Measurements from ENCODE around the gene SLC25A25.

SLC25A25 gene

DNA sequence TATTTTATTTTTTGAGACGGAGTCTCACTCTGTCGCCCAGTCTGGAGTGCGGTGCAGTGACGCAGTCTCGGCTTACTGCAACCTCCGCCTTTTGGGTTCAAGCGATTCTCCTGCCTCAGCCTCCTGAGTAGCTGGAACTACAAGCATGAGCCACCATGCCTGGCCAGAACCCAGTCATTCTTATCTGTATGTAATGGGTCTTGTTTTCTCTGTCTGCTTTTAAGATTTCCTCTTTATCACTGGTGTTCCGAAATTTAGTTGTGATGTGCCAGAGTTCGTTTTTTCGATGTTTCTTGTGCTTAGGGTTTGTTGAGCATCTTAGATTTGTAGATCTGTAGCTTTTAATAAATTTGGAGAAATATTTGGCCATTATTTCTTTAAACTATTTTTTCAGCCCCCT, 19.2 kb downstream of the SLC25A25 start:
- Histone ChIP-seq H3K4me1 (no peaks in the 10 kb centered on the region), H3K4me2 (ENCODE audit: low read length) (no peak overlapping the region), H3K79me2 (peaks cover 48% of the 10 kb centered on the region), H3K27ac (no peak overlapping the region), H3K27me3 (ENCODE audit: control insufficient read depth, insufficient read depth, low read length) (no peaks in the 10 kb centered on the region), H3K36me3 (ENCODE audit: control insufficient read depth, insufficient read depth, low read length) (no peaks in the 10 kb centered on the region), H3K9ac (no peak overlapping the region), H3K4me3 (ENCODE audit: low read depth, low read length) (no peak overlapping the region), H2AFZ (no peak overlapping the region), H3K9me3 (ENCODE audit: control insufficient read depth, low read length) (no peaks in the 10 kb centered on the region)
- TF ChIP-seq CTCF (IDR thresholded peaks at IDR 0.05) = no peak

DNA sequence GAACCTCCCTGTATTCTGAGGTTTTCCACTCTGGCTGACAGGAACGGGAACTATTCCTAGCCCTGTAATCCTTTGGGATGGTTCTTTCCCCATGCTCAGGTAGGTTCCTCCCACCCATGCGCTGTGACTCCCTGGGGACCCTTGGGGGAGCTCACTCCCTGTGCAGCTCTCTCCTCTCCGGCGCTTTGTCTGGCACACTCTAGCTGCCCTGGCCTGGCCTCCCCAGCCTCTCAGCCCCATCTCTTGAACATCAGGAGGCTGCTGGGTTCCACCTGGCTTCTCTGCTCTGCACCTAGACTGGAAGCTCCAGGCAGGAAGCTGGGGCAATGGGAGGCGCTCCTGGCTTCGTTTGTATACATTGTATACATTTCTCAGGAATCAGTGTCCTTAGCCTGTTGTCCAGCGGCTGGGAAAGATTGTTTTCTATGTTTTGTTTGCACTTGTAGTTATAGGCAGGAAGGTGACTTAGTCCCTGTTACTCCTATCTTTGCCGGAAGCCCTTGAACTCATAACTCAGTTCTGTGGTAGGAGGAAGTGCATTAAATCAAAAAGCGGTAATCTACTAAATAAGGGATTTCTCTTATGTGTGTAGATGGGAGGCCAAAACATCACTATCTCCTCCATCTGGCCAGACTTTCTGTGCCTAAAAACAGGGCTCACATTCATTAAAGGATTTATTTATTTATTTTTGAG, 20.4 kb downstream of the SLC25A25 start:
- Histone ChIP-seq H3K4me3 (ENCODE audit: low read depth, low read length) (no peak overlapping the region), H3K9me3 (ENCODE audit: control insufficient read depth, low read length) (no peaks in the 10 kb centered on the region), H3K79me2 (peaks cover 51% of the 10 kb centered on the region), H3K27me3 (ENCODE audit: control insufficient read depth, insufficient read depth, low read length) (no peaks in the 10 kb centered on the region), H2AFZ (no peak overlapping the region), H3K9ac (no peak overlapping the region), H3K36me3 (ENCODE audit: control insufficient read depth, insufficient read depth, low read length) (no peaks in the 10 kb centered on the region), H3K4me1 (peaks cover 7% of the 10 kb centered on the region), H3K4me2 (ENCODE audit: low read length) (no peak overlapping the region), H3K27ac (no peak overlapping the region)
- TF ChIP-seq CTCF (IDR thresholded peaks at IDR 0.05) = no peak

- Histone ChIP-seq H3K4me2 (ENCODE audit: low read length) (no peak overlapping the region), H3K9me3 (ENCODE audit: control insufficient read depth, low read length) (no peaks in the 10 kb centered on the region), H3K36me3 (ENCODE audit: control insufficient read depth, insufficient read depth, low read length) (no peaks in the 10 kb centered on the region), H3K4me1 (peaks cover 11% of the 10 kb centered on the region), H2AFZ (no peak overlapping the region), H3K9ac (no peak overlapping the region), H3K4me3 (ENCODE audit: low read depth, low read length) (no peak overlapping the region), H3K79me2 (peaks cover 51% of the 10 kb centered on the region), H3K27me3 (ENCODE audit: control insufficient read depth, insufficient read depth, low read length) (no peaks in the 10 kb centered on the region), H3K27ac (no peak overlapping the region)
- TF ChIP-seq CTCF (IDR thresholded peaks at IDR 0.05) = no peak
Observed at GRCh38 chr9:128089299-128089698, 21.3 kb downstream of the SLC25A25 start.

GRCh38 chr9:128091144-128091543, 23.1 kb downstream of the SLC25A25 start:
- H3K4me3 ChIP-seq (ENCODE audit: low read depth, low read length) = no peak overlapping the region
- H3K9me3 ChIP-seq (ENCODE audit: control insufficient read depth, low read length) = no peaks in the 10 kb centered on the region
- H3K27ac ChIP-seq = no peak overlapping the region
- no peaks in the 10 kb centered on the region for H3K27me3 ChIP-seq (ENCODE audit: control insufficient read depth, insufficient read depth, low read length)
- no peak overlapping the region for H2AFZ ChIP-seq
- H3K4me1 ChIP-seq = peaks cover 15% of the 10 kb centered on the region
- no peak overlapping the region for H3K9ac ChIP-seq
- no peak for TF ChIP-seq CTCF (IDR thresholded peaks at IDR 0.05)
- no peak overlapping the region for H3K4me2 ChIP-seq (ENCODE audit: low read length)
- H3K79me2 ChIP-seq = peaks cover 47% of the 10 kb centered on the region
- no peaks in the 10 kb centered on the region for H3K36me3 ChIP-seq (ENCODE audit: control insufficient read depth, insufficient read depth, low read length)

DNA sequence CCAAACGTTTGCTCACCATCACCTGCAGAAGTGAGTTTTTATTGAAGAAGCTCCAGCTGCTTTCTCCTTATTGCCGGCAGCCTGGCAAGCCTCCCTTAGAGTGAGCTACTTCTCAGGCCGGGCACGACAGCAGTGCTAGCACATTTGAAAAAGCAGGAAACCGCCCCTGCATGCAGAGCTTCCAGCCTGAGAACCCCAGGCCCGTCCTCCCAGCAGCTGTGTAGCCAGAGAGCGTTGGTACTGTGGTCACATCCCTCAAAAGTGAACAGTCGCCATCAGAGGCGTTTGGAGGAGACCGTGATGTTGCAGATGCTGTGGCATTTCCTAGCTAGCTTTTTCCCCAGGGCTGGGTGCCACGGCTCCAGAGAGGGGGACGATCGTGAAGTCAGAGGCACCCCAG, 23.5 kb downstream of the SLC25A25 start:
- H3K4me2 ChIP-seq (ENCODE audit: low read length) = no peak overlapping the region
- no peak overlapping the region for H3K4me3 ChIP-seq (ENCODE audit: low read depth, low read length)
- H2AFZ ChIP-seq = no peak overlapping the region
- peaks cover 49% of the 10 kb centered on the region for H3K79me2 ChIP-seq
- no peaks in the 10 kb centered on the region for H3K27me3 ChIP-seq (ENCODE audit: control insufficient read depth, insufficient read depth, low read length)
- H3K27ac ChIP-seq = no peak overlapping the region
- H3K36me3 ChIP-seq (ENCODE audit: control insufficient read depth, insufficient read depth, low read length) = no peaks in the 10 kb centered on the region
- TF ChIP-seq CTCF (IDR thresholded peaks at IDR 0.05) = no peak
- H3K9ac ChIP-seq = no peak overlapping the region
- no peaks in the 10 kb centered on the region for H3K9me3 ChIP-seq (ENCODE audit: control insufficient read depth, low read length)
- peaks cover 15% of the 10 kb centered on the region for H3K4me1 ChIP-seq
